ENCODE data around the gene ITGA3.

ITGA3 gene

DNA sequence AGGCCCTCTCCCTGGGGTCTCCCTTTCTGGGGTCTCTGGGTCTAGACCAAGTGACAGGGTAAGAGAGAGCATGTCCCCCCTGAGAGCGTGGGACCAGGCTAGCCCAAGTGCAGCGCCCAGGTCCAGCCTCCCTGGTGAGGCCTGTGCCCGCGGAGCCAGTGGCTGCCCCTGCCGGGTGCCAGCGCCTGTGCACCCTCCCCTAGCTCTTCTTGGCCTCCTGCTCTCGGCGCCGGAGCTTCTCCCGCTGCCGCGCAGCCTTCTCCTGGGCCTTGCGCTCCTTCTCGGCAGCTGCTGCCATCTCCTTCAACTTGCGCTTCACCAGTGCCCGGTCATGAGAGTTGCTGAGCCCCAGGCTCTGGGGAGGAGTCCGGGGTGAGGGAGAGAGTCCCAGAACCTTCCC is 56.8 kb downstream of the ITGA3 start:
- no peak for DNase-seq

DNA sequence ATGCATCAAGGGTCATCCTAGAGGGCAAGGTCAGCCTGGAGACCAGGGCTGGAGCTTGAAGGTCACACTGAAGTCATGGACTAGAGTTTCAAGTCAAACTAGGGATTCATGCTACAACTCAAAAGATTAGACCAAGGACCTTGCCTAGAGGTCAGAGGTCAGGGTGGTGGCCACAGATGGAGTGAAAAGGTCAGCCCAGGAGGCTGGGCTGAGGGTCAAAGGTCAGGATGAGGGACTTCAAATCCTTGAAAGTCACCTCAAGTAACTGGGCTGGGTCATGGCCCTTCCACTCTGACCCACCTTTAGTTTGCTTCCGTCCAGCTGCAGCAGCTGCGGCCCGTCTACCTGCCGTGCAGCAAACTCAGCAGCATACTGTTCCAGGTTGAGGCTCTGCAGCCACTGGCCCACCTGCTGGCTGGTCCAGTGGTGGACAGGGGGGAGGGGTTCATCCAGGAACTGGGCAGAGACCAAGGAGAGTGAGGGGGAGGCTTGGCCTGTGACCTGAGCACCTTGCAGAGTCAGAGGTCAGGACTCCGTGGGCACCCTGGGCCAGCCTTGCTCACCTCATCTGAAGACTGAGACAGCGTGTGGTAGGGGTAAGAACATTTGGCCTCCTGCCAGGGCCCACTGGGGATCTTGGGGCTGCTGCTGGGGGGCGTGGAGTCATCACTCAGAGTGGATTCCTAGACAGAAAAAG is 57.9 kb downstream of the ITGA3 start:
- DNase-seq, result no peak

DNA sequence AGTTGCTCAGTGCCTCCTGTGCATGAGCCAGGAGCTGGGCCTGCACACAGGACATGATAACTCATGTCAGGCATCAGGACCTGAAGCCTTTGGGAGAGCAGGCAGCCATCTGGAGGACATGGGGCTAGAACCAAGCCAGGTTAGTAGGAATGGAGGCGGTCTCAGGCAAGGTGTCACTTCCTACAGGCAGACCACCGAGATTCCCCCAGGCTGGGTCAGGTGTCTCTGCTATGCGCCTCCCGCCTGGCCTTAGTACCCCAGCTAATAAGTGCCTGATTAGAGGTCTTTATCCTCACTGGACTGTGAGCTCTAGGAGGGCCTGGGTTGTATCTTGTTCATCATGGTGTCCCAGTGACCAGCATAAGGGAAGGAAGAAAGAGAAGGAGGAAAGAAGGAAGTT is 58.5 kb downstream of the ITGA3 start:
- no peak for DNase-seq

DNA sequence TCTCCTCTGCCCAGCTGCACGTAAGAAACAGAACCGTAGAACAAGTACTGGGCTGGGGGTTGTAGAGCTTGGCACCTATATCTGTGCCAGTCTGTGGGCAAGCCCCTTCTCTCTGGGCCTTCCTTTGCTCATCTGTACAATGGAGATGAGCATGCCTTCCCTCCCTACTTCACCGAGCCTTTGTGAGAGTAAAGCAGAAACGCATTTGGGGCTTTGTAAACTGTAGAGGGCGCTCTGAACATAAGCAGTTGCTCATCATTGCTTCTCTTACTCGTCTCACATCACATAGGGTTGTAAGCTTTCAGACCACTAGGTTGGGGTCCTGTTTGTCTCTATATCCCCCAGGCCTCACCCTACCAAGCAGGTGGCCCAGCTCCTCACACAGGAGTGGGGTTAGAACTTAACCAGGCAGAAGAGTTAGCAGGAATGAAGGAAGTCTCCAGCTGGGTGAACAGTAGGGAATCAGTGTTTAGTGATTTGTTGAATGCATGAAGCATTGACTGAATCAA is 59.0 kb downstream of the ITGA3 start:
- DNase-seq, result peak; percentile 37 to 53

DNA sequence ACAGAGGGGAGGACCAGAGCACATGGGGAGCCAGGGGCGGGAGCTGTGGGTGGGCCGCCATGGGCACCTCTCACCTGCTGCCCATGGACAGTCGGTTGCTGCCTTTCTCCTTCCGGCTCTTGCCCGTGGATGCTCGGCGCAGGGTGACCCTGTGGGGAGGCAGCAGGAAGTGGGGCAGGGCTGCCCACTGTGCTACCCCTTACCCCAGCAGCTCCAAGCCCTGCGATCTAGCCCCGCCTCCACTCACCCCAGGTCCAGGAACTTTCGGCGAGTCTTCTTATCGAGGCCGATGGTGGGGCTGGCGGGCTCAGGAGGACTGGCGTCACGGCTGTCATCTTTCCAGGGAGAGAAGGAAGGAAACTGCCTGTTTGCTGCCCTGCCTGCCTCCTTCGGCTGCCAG is 59.8 kb downstream of the ITGA3 start:
- no peak for DNase-seq

DNA sequence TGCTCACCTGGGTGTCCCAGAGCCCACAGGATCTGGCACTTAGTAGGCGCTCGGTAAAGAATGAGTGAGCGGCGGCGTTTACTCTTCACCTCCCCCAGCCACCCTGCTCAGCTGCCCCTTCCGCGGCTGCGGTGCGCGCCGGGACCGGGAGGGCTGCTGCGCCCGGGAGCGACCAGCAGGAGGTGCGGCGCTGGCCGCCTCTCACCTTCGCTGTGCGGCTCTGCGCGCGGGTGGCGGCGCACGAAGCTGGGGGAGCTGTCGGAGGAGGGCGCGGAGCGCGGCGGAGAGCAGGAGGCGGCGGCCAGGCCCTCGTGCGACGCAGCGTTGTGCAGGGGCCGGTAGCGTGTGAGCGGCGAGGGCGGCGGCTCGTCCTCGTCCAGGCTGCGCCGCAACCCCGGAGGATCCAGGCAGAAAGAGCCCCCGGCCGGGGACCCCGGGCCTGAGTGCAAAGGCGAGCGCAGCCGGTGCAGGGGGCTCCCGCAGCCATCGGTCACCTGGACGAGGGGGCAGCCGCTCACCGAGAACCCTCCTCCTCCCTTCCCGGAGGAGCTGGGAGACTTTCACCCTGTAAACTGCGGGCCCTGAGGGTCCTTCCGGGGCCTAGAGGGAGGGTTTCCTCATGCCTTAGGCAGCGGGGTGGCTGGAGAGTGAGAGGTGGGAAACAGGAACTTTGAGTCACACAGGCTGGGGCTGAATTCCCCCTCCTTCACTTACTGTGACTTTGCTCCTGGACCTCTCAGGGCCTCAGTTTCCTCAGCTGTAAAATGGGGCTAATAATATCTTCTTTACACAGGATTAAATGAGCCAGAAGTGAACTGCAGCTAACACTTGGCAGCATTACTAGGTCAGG is 61.5 kb downstream of the ITGA3 start:
- peak; percentile 61 to 66 for DNase-seq

DNA sequence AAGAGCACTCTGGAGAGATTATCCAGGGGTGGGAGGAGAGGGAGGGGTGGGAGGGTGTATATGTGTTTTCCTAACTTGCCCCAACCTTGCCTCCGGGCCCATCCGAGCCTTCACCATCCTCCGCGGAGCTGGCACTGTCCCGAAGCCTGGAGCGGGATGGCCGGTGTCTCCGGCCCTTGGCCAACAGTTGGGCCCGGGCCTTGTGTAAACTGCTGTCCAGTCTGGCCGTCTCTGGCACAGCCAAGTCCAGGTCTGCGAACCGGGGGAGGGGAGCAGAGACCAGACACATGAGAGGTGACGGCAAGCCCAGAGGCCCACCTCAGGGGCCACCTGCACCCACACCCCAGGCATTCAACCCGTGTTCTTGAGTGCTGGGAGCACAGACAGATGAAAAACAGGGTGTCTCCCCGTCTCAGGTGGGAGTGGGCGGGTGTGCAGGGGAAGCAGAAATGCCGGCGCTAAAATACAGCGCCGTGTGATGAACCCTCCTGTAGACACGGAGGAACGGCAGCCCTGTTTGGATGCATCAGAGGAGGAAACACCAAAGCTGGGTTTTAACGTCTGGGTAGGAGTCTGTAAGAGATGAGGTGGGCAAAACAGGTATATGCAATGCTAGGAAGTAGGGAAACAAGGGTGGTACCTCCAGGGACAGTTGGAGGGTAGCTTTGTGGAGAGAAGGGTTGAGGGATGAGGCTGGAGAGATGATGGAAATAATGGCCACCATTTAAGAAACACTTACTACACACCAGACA is 62.3 kb downstream of the ITGA3 start:
- no peak for DNase-seq

DNA sequence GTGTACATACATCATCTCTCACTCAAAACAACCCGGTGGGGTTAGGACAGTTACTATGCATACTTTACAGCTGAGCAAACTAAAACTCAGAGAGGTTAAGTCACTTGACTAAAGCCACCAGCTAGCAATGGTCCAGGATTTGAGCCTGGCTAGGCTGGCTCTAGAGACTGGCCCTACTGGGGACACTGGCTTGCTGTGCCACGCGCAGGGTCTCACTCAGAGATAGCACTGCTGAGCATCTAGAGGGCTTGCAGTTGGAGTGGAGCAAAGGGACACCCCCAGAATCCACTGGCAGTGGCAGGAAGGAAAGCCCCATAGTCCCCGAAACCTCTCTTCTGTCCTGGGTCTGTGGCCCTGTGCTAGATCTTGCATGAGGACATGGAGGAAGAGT is 62.9 kb downstream of the ITGA3 start:
- DNase-seq, result no peak

DNA sequence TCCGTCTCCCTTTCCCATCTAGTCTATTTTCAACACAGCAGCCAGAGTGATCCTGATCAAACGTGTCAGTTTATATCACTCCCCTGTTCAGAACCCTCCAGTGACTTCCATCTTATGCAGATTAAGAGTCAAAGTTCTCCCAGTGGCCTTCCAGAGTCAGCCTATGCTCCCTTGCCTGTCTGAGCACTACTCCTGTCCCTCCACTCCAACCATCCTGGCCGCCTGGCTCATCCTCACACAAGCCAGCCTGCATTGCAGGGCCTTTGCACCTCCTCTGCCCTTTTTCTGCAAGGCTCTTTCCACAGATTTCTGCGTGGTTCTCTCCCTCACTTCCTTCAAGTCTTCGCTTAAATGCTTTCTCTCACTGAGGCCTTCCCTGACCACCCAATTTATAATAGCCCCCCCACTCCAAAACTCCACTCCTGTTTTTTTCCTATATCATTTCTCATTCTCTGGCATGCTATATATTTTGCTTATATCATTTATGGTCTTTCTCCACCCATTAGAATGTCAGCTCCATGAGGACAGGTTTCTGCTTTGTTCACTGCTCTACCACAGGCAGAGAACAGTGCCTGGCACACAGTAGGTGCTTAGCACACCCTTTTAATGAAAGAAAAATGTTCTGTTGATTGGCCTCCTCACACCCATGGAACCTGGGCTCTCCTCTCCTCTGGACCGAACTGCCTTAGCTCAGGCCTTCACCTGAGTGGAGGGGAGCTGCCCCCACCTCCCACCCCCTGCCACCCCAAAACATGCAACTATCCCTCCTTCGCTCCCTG is 64.8 kb downstream of the ITGA3 start:
- DNase-seq, result no peak

DNA sequence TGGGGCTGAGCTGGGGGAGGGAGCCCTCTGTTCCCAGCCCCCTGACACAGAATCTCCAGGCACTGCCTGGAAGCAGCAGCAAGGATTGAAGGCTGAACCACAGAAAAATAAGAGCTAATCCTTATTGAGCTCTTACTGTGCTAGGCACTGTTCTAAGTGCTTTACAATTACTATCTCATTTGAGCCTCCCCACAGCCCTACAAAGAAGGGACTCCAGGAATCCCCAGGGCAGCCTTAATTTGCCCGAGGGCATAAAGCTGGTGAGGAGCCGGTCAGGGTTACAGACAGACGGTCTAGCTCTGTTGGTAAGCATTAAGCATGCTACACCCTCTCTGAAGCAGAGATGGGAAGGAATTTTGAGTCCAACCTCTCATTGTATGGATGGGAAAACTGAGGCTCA is 67.0 kb downstream of the ITGA3 start:
- DNase-seq, result no peak

DNA sequence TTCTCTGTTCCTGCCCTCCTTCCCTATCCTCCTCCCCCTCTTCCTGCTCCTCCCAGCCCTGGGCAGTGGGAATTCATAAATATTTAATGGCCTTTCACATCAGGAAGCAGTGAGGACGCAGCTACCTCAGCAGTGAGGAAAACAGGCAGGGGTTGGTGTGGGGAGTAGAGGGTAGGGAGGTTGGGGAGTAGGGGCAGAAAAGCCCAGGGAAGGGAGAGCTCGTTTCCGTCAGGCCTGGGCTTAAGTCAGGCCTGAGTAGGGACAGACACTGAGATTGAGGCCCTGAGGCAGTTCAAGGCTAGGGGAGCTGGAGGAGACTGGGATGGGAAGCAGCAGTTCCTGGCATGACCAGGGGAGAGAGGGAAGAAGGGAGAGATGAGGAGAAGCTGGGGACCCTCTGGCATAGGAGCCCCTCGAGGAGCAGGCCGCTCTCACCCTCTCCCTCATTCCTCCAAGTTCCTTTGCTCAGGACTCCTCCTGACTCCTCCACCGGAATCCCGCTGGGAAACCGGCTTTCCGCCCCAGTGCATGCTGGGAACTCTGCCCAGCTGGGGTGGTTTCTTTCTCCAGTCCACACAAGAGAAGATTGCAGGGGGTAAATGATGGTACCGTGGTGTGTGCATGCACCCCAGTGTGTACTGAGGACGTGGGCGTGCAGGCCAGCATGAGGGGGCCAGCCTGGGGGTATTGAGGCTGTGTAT is 67.9 kb downstream of the ITGA3 start:
- no peak for DNase-seq

DNA sequence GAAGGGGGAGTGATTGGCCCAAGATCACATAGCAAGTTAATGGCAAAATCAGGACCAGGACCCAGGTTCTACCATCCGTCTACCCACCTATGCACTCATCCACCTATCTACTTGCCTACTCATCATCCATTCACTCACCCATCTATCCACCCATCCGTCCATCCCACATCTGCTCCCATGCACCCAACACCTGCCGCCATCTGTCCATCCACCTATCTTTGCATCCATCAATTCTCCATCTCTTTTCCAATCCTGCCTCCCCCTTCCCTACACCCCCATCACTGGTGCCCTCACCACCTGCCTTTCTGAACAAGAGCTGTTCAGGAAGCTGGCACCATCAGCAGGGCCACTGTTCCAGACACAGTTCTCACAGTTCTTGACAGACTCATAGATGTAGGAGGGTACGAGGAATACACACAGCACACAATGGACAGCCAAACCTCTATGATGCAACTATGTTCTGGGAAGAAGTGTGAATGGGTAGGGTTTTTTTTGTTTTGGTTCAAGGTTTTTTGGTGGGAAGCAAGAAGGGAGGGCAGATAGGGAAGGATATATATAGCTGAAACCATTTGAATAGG is 69.6 kb downstream of the ITGA3 start:
- DNase-seq, result no peak

DNA sequence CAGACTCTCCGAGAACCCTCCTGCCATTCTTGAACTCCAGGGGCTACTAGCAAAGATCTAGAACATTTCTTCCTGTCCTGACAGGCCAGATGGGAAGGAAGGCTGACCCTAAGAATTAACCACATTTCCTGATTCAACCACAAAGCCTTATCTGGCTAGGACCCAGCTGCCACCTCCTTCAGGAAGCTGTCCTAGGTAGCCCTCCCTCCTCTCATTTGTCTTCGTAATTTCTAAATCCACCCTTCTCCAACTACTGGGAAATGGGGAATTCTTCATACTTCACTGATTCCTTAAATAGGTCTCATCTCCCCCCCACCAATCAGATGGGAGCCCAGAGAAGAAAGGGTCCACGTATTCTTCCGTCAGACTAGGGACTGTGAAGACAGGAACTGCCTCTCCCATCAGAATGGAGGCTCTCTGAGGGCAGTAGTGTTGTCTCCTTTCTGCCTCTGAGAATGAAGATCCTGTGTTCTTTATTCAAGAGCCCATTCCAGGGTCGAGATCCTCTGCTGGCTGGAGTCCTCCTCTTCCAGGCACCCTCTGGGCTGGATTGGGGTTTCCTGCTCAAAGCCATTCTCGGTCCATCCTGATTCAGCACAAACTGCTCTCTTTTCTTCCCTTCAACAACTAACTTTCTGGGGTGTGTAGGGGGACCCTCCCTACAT is 71.9 kb downstream of the ITGA3 start:
- no peak for DNase-seq

DNA sequence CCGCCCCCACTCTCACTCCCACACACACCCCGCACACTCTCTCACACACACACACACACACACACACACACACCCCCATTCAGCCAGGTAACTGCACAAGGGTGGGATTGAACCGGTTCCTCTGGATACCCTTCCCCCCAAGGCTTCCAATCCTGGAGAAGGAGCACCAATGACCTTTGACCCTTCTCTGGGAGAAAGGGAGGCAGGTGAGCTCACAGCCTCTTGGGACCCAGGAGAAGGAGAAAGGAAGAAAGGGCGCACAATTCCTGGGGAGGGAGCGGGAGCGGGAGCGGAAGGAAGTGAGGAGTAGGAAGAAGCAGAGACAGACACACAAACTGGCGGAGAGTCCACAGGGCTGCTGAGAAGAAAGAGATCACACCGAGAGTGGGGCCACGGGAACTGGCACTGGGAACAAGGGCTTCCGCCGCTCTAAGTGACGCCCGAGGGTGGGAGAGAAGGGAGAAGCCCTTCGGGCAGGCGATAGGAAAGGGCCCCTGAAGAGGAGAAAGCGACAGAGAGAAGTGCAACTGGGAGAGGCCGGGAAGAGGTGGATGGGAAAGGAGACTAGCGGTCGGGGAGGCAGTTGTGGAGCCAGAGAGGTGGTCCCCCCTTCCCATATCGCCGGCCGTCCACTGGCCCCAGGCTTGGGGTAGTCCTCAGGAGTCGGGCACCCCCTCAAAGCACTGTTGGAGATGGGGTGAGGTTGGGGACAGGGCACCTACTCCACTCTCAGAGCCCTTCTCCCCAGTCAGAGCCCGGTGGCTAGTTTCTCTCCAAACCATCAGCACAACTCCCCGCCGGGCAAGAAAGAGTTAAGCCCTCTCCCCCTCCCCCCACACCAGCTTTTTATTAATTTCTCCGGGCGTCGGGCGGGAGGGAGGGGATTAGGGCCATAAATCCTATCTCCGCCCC is 72.8 kb downstream of the ITGA3 start:
- no peak for DNase-seq

DNA sequence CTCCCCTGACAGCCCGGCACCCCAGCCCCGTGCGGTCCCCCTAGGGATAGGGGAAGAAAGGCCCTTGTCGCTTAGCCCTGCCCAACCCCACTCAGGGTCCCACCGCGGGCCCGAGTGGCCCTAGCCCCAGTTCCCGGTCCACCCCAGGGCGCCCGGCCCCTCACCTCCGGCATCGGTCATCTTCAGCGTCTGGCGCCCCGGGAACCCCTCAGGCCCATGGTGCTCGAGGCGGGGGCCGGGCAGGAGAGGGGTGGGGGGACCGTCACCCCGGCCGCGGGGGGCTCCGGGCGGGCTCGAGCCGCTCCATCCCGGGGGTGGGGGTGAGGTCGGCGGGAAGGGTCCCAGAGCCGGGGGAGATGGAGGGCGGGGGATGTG is 73.4 kb downstream of the ITGA3 start:
- DNase-seq, result no peak

DNA sequence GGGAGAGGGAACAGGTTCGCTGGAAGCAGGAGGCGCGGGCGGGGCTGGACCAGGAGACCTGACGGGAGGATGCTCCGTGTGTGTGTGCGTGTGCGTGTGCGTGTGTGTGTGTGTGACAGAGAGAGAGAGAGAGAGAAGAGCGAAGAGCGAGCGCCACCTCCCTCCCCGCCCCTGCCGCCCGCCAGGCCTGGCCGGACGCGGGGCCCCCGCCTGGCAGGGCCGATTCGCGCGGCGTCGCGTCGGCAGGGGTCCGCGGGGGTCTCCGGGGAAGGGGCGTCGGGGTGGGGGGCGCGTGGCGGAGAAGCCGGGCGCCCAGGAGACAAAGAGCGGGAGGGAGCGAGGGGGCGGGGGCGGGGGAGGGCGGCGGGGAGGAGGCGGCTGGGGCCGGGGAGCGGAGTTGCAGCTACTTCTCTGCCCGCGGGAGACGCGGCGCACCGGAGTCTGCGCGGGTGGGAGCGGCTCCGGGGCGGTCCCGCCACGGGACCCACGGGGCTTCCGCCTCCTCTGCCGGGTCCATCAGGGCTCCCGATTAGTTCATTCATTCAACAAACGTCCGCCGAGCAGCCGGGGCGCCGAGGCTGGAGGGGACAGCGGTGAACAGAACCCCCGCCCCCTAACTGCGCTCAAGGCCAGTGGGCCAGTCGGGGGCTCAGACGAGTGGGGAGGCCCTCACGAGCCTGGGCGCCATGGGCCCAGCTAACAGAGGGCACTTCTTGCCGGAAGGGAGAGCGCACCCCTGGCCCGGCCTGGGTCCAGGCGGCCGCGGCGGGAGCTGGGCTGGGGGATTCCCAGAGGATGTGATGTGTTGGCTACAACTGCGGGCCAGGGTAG is 74.0 kb downstream of the ITGA3 start, which contains the start of gene SAMD14:
Gene SAMD14, minus strand, starts transcription at position 433 of the 831 bp plus-strand sequence. CDS start 5,201 bp downstream, outside the sequence.
- DNase-seq, result peak; percentile 31 to 45

DNA sequence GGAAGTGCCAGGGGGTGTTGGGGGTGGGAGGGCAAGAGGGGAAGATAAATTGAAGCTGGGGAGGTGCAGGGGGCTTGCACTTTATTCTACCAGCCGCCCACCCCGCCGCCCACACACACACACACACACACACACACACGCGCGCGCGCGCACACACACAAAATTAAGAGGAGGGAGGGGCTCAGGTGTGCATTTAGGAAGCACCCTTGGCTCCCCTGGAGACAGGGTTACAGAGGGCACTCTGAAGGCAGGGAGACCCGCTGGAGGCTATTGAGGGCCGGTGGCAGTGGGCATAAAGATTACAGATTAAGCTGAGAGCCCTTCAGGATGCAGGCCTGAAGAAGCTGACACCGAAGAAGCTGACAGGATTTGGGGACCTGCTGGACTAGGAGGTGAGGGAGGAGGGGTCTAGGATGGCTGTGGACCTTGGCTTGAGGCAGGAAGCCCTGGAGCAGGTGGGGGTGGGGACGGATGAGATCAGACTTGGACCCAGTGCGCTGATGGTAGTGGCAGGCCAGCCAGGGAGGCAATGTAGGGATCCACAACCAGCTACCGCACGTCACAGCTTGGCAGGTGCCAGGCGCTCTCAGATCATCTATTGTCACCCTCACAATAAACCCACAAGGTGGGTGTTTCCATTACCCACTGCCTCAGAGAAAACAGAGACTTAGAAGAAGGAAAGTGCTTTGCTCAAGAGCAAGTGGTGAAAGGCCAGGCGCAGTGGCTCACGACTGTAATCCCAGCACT is 74.8 kb downstream of the ITGA3 start:
- DNase-seq, result no peak

Measured in activated CD4-positive, alpha-beta T cell treated with anti-CD3 and anti-CD28 coated beads, Interleukin-2, amount 50 U/mL, for 48 hours (primary cell).